ENCODE results near the gene TKFC. TPM values are rescaled to one million over a fixed set of nuclear protein-coding genes. Genes with fewer than 3 reads are reported as not detected.

TKFC gene
- total RNA-seq, 2 experiments from 2014 or later = 36.9 to 42.3 TPM

Other genes with a start within 250 kb of the TKFC start
- 100 to 1,000 TPM; 134 to 152 TPM for gene CD5, start 230.7 kb upstream of the TKFC start, total RNA-seq
- 1 to 10 TPM; 5.4 to 5.6 TPM for gene VPS37C, start 171.8 kb upstream of the TKFC start, total RNA-seq
- not detected for gene PGA3, start 129.7 kb upstream of the TKFC start, total RNA-seq
- not detected for gene PGA4, start 110.9 kb upstream of the TKFC start, total RNA-seq
- gene PGA5, start 92.1 kb upstream of the TKFC start, total RNA-seq = not detected
- 1 to 10 TPM; 3.8 to 3.9 TPM for gene VWCE, start 37.9 kb upstream of the TKFC start, total RNA-seq
- 100 to 1,000 TPM; 189 to 258 TPM for gene DDB1, start 123 bp upstream of the TKFC start, total RNA-seq
- gene CYB561A3, start 28.7 kb downstream of the TKFC start, total RNA-seq = 10 to 100 TPM; 43.9 to 51.2 TPM
- 10 to 100 TPM; 48.3 to 60.6 TPM for gene TMEM138, start 29.1 kb downstream of the TKFC start, total RNA-seq
- gene TMEM216, start 59.4 kb downstream of the TKFC start, total RNA-seq = 10 to 100 TPM in 1 of 2 experiments, 1 to 10 TPM in 1; 7.8 to 15.3 TPM
- gene CPSF7, start 96.7 kb downstream of the TKFC start, total RNA-seq = 100 to 1,000 TPM; 103 to 118 TPM
- gene SDHAF2, start 96.9 kb downstream of the TKFC start, total RNA-seq = 10 to 100 TPM; 37.6 to 57.6 TPM
- gene LRRC10B, start 175.5 kb downstream of the TKFC start, total RNA-seq = under 1 TPM in 1 of 2 experiments, not detected in 1; 0.09 TPM
- not detected for gene SYT7, start 247.8 kb downstream of the TKFC start, total RNA-seq

Data from activated CD8-positive, alpha-beta memory T cell treated with anti-CD3 and anti-CD28 coated beads, Interleukin-2, amount 10 ng/mL, durations not matched to agents 7 days and 5 days (primary cell).